Measurements from ENCODE around the gene ZBTB7C.
"Not testable (repeated sequence)": the region's sequence is repeated elsewhere in the genome, so short reads cannot be mapped to it uniquely, and the experiment has no call there.

DNA sequence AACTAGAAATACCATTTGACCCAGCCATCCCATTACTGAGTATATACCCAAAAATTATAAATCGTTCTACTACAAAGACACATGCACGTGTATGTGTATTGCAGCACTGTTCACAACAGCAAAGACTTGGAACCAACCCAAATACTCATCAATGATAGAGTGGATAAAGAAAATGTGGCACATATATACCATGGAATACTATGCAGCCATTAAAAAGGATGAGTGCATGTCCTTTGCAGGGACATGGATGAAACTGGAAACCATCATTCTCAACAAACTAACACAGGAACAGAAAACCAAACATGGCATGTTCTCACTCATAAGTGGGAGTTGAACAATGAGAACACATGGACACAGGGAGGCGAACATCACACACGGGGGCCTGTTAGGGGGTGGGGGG is 25.2 kb upstream of the ZBTB7C start:
- not testable (repeated sequence) for TF ChIP-seq ZNF529 (tag by site-specific recombination; IDR thresholded peaks at IDR 0.05; ENCODE audit: insufficient replicate concordance); ZNF404 (tag by site-specific recombination; IDR thresholded peaks at IDR 0.05); YY2 (tag by site-specific recombination; IDR thresholded peaks at IDR 0.05); ZNF843 (tag by site-specific recombination; IDR thresholded peaks at IDR 0.05); GLIS1 (tag by site-specific recombination; IDR thresholded peaks at IDR 0.05); ZNF274 (IDR thresholded peaks at IDR 0.05; ENCODE audit: low read length); ZNF274 (tag by site-specific recombination; IDR thresholded peaks at IDR 0.05; ENCODE audit: borderline replicate concordance); ZNF426 (tag by site-specific recombination; IDR thresholded peaks at IDR 0.05); KLF16 (tag by site-specific recombination; IDR thresholded peaks at IDR 0.05)
- TF ChIP-seq, protein P1, sequence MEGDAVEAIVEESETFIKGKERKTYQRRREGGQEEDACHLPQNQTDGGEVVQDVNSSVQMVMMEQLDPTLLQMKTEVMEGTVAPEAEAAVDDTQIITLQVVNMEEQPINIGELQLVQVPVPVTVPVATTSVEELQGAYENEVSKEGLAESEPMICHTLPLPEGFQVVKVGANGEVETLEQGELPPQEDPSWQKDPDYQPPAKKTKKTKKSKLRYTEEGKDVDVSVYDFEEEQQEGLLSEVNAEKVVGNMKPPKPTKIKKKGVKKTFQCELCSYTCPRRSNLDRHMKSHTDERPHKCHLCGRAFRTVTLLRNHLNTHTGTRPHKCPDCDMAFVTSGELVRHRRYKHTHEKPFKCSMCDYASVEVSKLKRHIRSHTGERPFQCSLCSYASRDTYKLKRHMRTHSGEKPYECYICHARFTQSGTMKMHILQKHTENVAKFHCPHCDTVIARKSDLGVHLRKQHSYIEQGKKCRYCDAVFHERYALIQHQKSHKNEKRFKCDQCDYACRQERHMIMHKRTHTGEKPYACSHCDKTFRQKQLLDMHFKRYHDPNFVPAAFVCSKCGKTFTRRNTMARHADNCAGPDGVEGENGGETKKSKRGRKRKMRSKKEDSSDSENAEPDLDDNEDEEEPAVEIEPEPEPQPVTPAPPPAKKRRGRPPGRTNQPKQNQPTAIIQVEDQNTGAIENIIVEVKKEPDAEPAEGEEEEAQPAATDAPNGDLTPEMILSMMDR (tag by site-specific recombination; IDR thresholded peaks at IDR 0.05): not testable (repeated sequence)
- TF ChIP-seq, protein P2, sequence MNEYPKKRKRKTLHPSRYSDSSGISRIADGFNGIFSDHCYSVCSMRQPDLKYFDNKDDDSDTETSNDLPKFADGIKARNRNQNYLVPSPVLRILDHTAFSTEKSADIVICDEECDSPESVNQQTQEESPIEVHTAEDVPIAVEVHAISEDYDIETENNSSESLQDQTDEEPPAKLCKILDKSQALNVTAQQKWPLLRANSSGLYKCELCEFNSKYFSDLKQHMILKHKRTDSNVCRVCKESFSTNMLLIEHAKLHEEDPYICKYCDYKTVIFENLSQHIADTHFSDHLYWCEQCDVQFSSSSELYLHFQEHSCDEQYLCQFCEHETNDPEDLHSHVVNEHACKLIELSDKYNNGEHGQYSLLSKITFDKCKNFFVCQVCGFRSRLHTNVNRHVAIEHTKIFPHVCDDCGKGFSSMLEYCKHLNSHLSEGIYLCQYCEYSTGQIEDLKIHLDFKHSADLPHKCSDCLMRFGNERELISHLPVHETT (tag by site-specific recombination; IDR thresholded peaks at IDR 0.05): not testable (repeated sequence)
- peak; percentile 87 for TF ChIP-seq ZNF146 (tag by site-specific recombination; IDR thresholded peaks at IDR 0.05)
